ENCODE results near the gene DTD1.

DNA sequence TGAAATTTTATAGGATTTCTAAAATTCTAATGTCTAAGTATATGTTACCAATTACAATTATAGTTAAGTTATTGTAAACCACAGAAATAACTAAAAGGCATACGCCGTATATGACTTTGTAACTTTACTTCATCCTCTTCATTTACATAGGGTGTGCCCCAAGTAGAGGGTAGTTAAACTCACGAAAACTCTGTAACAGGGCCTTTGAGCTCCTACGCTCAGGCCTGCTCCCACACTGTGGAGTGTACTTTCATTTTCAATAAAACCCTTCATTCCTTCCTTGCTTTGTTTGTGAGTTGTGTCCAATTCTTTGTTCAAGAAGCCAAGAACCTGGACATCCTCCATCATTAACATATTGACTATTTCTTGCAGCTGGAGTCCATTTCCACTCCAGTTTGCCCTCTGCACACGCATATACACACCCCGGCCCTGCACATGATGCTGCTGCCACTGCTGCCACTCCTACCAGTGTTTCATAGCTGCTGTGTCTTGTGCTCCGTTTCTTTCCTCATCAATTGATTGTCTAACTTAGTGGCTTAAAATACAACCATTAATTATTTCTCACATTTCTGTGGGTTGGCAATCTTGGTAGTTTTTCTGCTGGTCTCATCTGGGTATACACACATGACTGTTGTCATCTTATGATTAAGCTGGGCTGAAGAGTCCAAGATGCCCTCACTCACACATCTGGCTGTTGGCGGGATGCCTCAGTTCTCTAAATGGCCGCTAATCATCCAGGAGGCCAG lies 192.7 kb downstream of the DTD1 start:
- TF ChIP-seq, protein P1, sequence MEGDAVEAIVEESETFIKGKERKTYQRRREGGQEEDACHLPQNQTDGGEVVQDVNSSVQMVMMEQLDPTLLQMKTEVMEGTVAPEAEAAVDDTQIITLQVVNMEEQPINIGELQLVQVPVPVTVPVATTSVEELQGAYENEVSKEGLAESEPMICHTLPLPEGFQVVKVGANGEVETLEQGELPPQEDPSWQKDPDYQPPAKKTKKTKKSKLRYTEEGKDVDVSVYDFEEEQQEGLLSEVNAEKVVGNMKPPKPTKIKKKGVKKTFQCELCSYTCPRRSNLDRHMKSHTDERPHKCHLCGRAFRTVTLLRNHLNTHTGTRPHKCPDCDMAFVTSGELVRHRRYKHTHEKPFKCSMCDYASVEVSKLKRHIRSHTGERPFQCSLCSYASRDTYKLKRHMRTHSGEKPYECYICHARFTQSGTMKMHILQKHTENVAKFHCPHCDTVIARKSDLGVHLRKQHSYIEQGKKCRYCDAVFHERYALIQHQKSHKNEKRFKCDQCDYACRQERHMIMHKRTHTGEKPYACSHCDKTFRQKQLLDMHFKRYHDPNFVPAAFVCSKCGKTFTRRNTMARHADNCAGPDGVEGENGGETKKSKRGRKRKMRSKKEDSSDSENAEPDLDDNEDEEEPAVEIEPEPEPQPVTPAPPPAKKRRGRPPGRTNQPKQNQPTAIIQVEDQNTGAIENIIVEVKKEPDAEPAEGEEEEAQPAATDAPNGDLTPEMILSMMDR (IDR thresholded peaks at IDR 0.05), result no peak
- no peak for TF ChIP-seq POLR2A (IDR thresholded peaks at IDR 0.05)

Measured in esophagus squamous epithelium (tissue), 4 donors.